Measurements from ENCODE around the gene CD247.

The CD247 gene

DNA sequence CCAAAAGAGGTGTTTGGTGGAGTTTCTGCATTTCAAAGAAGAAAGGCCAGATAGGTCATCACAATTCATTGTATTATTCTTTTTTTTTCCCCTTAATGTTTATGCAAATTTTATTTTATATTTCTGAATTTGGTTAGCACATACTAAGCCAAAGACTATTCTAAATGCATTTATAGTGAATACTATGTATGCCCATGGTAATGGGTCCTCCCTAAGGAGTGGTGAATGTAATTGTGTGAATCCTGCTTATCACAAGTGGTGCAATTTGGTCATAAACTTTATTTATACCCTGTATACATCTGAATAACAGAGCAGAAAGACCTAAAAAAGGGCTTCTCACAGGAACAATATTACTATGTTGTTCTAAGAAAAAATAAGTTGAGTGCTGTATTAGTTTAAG, 99.1 kb downstream of the CD247 start (continued):
- no peak for TF ChIP-seq ARNTL (CRISPR knock-in tag; IDR thresholded peaks at IDR 0.05; ENCODE audit: borderline replicate concordance, low read depth)
- no peak for TF ChIP-seq GLIS3 (CRISPR knock-in tag; IDR thresholded peaks at IDR 0.05)
- no peak for TF ChIP-seq ZNF70 (CRISPR knock-in tag; IDR thresholded peaks at IDR 0.05)
- TF ChIP-seq, protein P1, sequence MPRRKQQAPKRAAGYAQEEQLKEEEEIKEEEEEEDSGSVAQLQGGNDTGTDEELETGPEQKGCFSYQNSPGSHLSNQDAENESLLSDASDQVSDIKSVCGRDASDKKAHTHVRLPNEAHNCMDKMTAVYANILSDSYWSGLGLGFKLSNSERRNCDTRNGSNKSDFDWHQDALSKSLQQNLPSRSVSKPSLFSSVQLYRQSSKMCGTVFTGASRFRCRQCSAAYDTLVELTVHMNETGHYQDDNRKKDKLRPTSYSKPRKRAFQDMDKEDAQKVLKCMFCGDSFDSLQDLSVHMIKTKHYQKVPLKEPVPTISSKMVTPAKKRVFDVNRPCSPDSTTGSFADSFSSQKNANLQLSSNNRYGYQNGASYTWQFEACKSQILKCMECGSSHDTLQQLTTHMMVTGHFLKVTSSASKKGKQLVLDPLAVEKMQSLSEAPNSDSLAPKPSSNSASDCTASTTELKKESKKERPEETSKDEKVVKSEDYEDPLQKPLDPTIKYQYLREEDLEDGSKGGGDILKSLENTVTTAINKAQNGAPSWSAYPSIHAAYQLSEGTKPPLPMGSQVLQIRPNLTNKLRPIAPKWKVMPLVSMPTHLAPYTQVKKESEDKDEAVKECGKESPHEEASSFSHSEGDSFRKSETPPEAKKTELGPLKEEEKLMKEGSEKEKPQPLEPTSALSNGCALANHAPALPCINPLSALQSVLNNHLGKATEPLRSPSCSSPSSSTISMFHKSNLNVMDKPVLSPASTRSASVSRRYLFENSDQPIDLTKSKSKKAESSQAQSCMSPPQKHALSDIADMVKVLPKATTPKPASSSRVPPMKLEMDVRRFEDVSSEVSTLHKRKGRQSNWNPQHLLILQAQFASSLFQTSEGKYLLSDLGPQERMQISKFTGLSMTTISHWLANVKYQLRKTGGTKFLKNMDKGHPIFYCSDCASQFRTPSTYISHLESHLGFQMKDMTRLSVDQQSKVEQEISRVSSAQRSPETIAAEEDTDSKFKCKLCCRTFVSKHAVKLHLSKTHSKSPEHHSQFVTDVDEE (CRISPR knock-in tag; IDR thresholded peaks at IDR 0.05) = no peak

DNA sequence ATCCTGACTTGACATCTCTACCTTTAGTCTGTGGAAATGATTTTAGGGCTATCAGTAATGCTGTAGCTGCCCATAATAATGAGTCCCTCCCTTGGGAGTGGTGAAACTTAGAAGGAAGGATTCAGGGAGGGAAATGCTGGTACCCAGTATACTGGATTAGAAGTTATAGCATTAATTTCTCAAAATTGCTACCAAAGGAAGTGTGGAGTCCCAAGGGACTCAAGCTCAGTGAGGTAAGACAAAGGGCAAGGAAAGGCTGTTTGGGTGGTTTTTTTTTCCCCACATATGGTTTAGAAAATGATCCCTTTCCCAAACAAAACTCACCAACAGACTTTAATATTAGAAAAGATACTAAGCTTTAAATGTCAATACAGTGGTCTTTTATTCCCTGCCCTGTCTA, 99.9 kb downstream of the CD247 start:
- TF ChIP-seq, protein P2, sequence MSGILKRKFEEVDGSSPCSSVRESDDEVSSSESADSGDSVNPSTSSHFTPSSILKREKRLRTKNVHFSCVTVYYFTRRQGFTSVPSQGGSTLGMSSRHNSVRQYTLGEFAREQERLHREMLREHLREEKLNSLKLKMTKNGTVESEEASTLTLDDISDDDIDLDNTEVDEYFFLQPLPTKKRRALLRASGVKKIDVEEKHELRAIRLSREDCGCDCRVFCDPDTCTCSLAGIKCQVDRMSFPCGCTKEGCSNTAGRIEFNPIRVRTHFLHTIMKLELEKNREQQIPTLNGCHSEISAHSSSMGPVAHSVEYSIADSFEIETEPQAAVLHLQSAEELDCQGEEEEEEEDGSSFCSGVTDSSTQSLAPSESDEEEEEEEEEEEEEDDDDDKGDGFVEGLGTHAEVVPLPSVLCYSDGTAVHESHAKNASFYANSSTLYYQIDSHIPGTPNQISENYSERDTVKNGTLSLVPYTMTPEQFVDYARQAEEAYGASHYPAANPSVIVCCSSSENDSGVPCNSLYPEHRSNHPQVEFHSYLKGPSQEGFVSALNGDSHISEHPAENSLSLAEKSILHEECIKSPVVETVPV (CRISPR knock-in tag; IDR thresholded peaks at IDR 0.05) = no peak
- TF ChIP-seq ZC3H10 (CRISPR knock-in tag; IDR thresholded peaks at IDR 0.05) (no peak), ZNF8 (CRISPR knock-in tag; IDR thresholded peaks at IDR 0.05) (no peak), TOX (CRISPR knock-in tag; IDR thresholded peaks at IDR 0.05; ENCODE audit: borderline replicate concordance) (no peak), ZNF565 (CRISPR knock-in tag; conservative IDR thresholded peaks at IDR 0.05; ENCODE audit: low read depth) (no peak), PPARA (CRISPR knock-in tag; IDR thresholded peaks at IDR 0.05; ENCODE audit: borderline replicate concordance) (no peak), SNAI2 (CRISPR knock-in tag; IDR thresholded peaks at IDR 0.05) (no peak), CSDC2 (CRISPR knock-in tag; IDR thresholded peaks at IDR 0.05) (no peak), ISL1 (CRISPR knock-in tag; IDR thresholded peaks at IDR 0.05) (no peak), TCF4 (CRISPR knock-in tag; IDR thresholded peaks at IDR 0.05; ENCODE audit: borderline replicate concordance) (no peak), ZFP3 (CRISPR knock-in tag; IDR thresholded peaks at IDR 0.05) (no peak)
- TF ChIP-seq, protein P3, sequence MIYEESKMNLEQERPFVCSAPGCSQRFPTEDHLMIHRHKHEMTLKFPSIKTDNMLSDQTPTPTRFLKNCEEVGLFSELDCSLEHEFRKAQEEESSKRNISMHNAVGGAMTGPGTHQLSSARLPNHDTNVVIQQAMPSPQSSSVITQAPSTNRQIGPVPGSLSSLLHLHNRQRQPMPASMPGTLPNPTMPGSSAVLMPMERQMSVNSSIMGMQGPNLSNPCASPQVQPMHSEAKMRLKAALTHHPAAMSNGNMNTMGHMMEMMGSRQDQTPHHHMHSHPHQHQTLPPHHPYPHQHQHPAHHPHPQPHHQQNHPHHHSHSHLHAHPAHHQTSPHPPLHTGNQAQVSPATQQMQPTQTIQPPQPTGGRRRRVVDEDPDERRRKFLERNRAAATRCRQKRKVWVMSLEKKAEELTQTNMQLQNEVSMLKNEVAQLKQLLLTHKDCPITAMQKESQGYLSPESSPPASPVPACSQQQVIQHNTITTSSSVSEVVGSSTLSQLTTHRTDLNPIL (CRISPR knock-in tag; IDR thresholded peaks at IDR 0.05; ENCODE audit: low read depth) = no peak
- TF ChIP-seq, protein P1 (CRISPR knock-in tag; IDR thresholded peaks at IDR 0.05) = no peak

DNA sequence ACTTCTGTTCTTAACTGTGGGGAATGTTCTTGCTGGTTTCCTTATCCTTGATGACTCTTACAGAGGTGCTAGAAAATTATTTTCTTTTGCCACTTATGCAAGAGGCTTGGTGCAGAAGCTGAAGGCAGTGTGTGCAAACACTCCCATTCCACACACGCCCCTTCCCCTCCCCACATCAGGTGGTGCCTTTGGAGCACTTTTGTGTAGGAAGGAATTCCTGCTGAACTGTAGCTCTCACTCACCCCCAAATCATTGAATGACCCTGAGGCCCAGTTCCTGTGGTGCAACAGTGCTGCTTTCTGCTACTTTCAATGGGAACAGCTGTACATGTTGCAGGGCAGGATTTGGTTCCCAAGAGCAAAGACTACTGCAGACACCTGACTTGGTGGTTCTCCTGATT, 101.8 kb downstream of the CD247 start:
- ATAC-seq = no peak
- TF ChIP-seq, protein P4, sequence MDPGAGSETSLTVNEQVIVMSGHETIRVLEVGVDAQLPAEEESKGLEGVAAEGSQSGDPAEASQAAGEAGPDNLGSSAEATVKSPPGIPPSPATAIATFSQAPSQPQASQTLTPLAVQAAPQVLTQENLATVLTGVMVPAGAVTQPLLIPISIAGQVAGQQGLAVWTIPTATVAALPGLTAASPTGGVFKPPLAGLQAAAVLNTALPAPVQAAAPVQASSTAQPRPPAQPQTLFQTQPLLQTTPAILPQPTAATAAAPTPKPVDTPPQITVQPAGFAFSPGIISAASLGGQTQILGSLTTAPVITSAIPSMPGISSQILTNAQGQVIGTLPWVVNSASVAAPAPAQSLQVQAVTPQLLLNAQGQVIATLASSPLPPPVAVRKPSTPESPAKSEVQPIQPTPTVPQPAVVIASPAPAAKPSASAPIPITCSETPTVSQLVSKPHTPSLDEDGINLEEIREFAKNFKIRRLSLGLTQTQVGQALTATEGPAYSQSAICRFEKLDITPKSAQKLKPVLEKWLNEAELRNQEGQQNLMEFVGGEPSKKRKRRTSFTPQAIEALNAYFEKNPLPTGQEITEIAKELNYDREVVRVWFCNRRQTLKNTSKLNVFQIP (CRISPR knock-in tag; IDR thresholded peaks at IDR 0.05; ENCODE audit: borderline replicate concordance, low read depth) = no peak
- TF ChIP-seq GLIS3 (CRISPR knock-in tag; IDR thresholded peaks at IDR 0.05) = no peak
- no peak for TF ChIP-seq ARNTL (CRISPR knock-in tag; IDR thresholded peaks at IDR 0.05; ENCODE audit: borderline replicate concordance, low read depth)
- TF ChIP-seq TOX (CRISPR knock-in tag; IDR thresholded peaks at IDR 0.05; ENCODE audit: borderline replicate concordance) = no peak
- TF ChIP-seq, protein P1 (CRISPR knock-in tag; IDR thresholded peaks at IDR 0.05) = no peak
- TF ChIP-seq, protein P5, sequence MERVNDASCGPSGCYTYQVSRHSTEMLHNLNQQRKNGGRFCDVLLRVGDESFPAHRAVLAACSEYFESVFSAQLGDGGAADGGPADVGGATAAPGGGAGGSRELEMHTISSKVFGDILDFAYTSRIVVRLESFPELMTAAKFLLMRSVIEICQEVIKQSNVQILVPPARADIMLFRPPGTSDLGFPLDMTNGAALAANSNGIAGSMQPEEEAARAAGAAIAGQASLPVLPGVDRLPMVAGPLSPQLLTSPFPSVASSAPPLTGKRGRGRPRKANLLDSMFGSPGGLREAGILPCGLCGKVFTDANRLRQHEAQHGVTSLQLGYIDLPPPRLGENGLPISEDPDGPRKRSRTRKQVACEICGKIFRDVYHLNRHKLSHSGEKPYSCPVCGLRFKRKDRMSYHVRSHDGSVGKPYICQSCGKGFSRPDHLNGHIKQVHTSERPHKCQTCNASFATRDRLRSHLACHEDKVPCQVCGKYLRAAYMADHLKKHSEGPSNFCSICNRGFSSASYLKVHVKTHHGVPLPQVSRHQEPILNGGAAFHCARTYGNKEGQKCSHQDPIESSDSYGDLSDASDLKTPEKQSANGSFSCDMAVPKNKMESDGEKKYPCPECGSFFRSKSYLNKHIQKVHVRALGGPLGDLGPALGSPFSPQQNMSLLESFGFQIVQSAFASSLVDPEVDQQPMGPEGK (CRISPR knock-in tag; IDR thresholded peaks at IDR 0.05; ENCODE audit: borderline replicate concordance) = no peak
- TF ChIP-seq ZNF8 (CRISPR knock-in tag; IDR thresholded peaks at IDR 0.05) = no peak
- TF ChIP-seq ZFP3 (CRISPR knock-in tag; IDR thresholded peaks at IDR 0.05) = no peak
- no peak for TF ChIP-seq CSDC2 (CRISPR knock-in tag; IDR thresholded peaks at IDR 0.05)
- no peak for TF ChIP-seq BACH2 (CRISPR knock-in tag; IDR thresholded peaks at IDR 0.05; ENCODE audit: borderline replicate concordance)
- no peak for TF ChIP-seq RARB (CRISPR knock-in tag; IDR thresholded peaks at IDR 0.05)
- TF ChIP-seq SNAI2 (CRISPR knock-in tag; IDR thresholded peaks at IDR 0.05) = no peak
- TF ChIP-seq ZNF565 (CRISPR knock-in tag; conservative IDR thresholded peaks at IDR 0.05; ENCODE audit: low read depth) = no peak
- TF ChIP-seq, protein P3 (CRISPR knock-in tag; IDR thresholded peaks at IDR 0.05; ENCODE audit: low read depth) = no peak
- TF ChIP-seq ESRRG (CRISPR knock-in tag; IDR thresholded peaks at IDR 0.05) = no peak

More for the DNA sequence above, 99.9 kb downstream of the CD247 start:
- no peak for ATAC-seq
